ENCODE measurements around the gene NFATC3. TPM values are rescaled to one million over a fixed set of nuclear protein-coding genes. Genes with fewer than 3 reads are reported as not detected.
"Not testable (repeated sequence)": the region's sequence is repeated elsewhere in the genome, so short reads cannot be mapped to it uniquely, and the experiment has no call there.

Gene NFATC3
- total RNA-seq, 1 experiment from 2014 or later: 33.0 TPM

- H3K4me3 Mint-ChIP-seq; H2BK12ac ChIP-seq (ENCODE audit: insufficient read length, low read depth, low read length); H2AFZ ChIP-seq (ENCODE audit: low read length); H2BK20ac ChIP-seq (ENCODE audit: low read depth, low read length, poor library complexity, severe bottlenecking); H3K23ac ChIP-seq (ENCODE audit: insufficient read length, low read depth, low read length); DNase-seq; H3K4me1 ChIP-seq (ENCODE audit: insufficient read depth, low read length); H4K8ac ChIP-seq (replicated peaks; ENCODE audit: insufficient read length, low read depth, low read length); H4K91ac ChIP-seq (ENCODE audit: insufficient read length, low read depth, low read length); H2BK5ac ChIP-seq (ENCODE audit: insufficient read length, low read length); H3K4ac ChIP-seq (ENCODE audit: low read depth, low read length); H3K79me2 ChIP-seq (ENCODE audit: insufficient read depth, low read length); H3K27ac Mint-ChIP-seq; H3K4me2 ChIP-seq (ENCODE audit: insufficient read depth, insufficient read length, low read length); H3K27me3 Mint-ChIP-seq (ENCODE audit: low read depth); H3K9ac ChIP-seq (ENCODE audit: extremely low read depth, insufficient read length, low read length); H3K56ac ChIP-seq (ENCODE audit: insufficient read length, low read depth, low read length); H2BK15ac ChIP-seq (ENCODE audit: low read depth, low read length); H3K9me3 ChIP-seq (ENCODE audit: control insufficient read depth, low read depth, low read length); H3K27ac ChIP-seq (ENCODE audit: insufficient read length, low read depth, low read length); H2BK120ac ChIP-seq (ENCODE audit: low read depth, low read length, poor library complexity, severe bottlenecking); H3K18ac ChIP-seq (ENCODE audit: insufficient read length, low read depth, low read length); H2AK5ac ChIP-seq (ENCODE audit: insufficient read length, low read length); H3K23me2 ChIP-seq (ENCODE audit: insufficient read length, low read depth, low read length, poor library complexity, severe bottlenecking); H3K27me3 ChIP-seq (ENCODE audit: insufficient read depth, low read length); H3K14ac ChIP-seq (ENCODE audit: insufficient read depth, low read length); H4K5ac ChIP-seq (ENCODE audit: insufficient read length, low read depth, low read length); H4K20me1 ChIP-seq (ENCODE audit: control insufficient read depth, insufficient read depth, insufficient read length); H3T11ph ChIP-seq (ENCODE audit: low read length): not testable (repeated sequence)
- Mint-ChIP-seq H3K4me1 (peaks cover 7 to 14% of the 10 kb centered on the region in 2 experiments; a peak in 3 of 4 replicates), H3K9me3 (peaks cover 34 to 37% of the 10 kb centered on the region in 2 experiments), H3K36me3 (ENCODE audit: insufficient read depth in 1 of 3, low read depth in 3 of 3) (peaks cover 20 to 38% (median 28%) of the 10 kb centered on the region in 3 experiments)
- H3K79me1 ChIP-seq (ENCODE audit: insufficient read depth, low read depth, low read length, poor library complexity, severe bottlenecking): peaks cover 14% of the 10 kb centered on the region
- WGBS (ENCODE audit: extremely low coverage, insufficient read length, low lambda C conversion rate): no CpG with 5 or more reads among the region's 5 CpGs
These were observed 24.0 kb downstream of the NFATC3 start for GRCh38 chr16:68109156-68109555.

GRCh38 chr16:68110611-68111010, 25.4 kb downstream of the NFATC3 start:
- H3K4me3 Mint-ChIP-seq; DNase-seq; H3K27me3 Mint-ChIP-seq (ENCODE audit: low read depth); H3T11ph ChIP-seq (ENCODE audit: low read length); H3K27ac Mint-ChIP-seq; H2BK120ac ChIP-seq (ENCODE audit: low read depth, low read length, poor library complexity, severe bottlenecking); H2AFZ ChIP-seq (ENCODE audit: low read length); H4K8ac ChIP-seq (replicated peaks; ENCODE audit: insufficient read length, low read depth, low read length); H3K4ac ChIP-seq (ENCODE audit: low read depth, low read length); H4K20me1 ChIP-seq (ENCODE audit: control insufficient read depth, insufficient read depth, insufficient read length); H3K9me3 ChIP-seq (ENCODE audit: control insufficient read depth, low read depth, low read length); H3K14ac ChIP-seq (ENCODE audit: insufficient read depth, low read length); H3K4me2 ChIP-seq (ENCODE audit: insufficient read depth, insufficient read length, low read length); H3K27ac ChIP-seq (ENCODE audit: insufficient read length, low read depth, low read length); H2BK20ac ChIP-seq (ENCODE audit: low read depth, low read length, poor library complexity, severe bottlenecking); H3K4me1 ChIP-seq (ENCODE audit: insufficient read depth, low read length); H3K23ac ChIP-seq (ENCODE audit: insufficient read length, low read depth, low read length); H4K91ac ChIP-seq (ENCODE audit: insufficient read length, low read depth, low read length); H2BK5ac ChIP-seq (ENCODE audit: insufficient read length, low read length); H3K56ac ChIP-seq (ENCODE audit: insufficient read length, low read depth, low read length); H3K23me2 ChIP-seq (ENCODE audit: insufficient read length, low read depth, low read length, poor library complexity, severe bottlenecking); H4K5ac ChIP-seq (ENCODE audit: insufficient read length, low read depth, low read length); H2AK5ac ChIP-seq (ENCODE audit: insufficient read length, low read length); H3K79me1 ChIP-seq (ENCODE audit: insufficient read depth, low read depth, low read length, poor library complexity, severe bottlenecking); H3K9ac ChIP-seq (ENCODE audit: extremely low read depth, insufficient read length, low read length); H2BK15ac ChIP-seq (ENCODE audit: low read depth, low read length); H3K27me3 ChIP-seq (ENCODE audit: insufficient read depth, low read length); H3K79me2 ChIP-seq (ENCODE audit: insufficient read depth, low read length); H2BK12ac ChIP-seq (ENCODE audit: insufficient read length, low read depth, low read length); H3K18ac ChIP-seq (ENCODE audit: insufficient read length, low read depth, low read length): not testable (repeated sequence)
- peaks cover 7 to 14% of the 10 kb centered on the region in 2 experiments; a peak in 3 of 4 replicates for H3K4me1 Mint-ChIP-seq
- H3K9me3 Mint-ChIP-seq: peaks cover 31 to 34% of the 10 kb centered on the region in 2 experiments
- WGBS (ENCODE audit: extremely low coverage, insufficient read length, low lambda C conversion rate): no CpG with 5 or more reads among the region's 2 CpGs
- peaks cover 20 to 38% (median 23%) of the 10 kb centered on the region in 3 experiments for H3K36me3 Mint-ChIP-seq (ENCODE audit: insufficient read depth in 1 of 3, low read depth in 3 of 3)
